A673 (cell line): Measurements from ENCODE around the gene CTIF. TPM values are rescaled to one million over a fixed set of nuclear protein-coding genes. Genes with fewer than 3 reads are reported as not detected.

Source experiments
- BruUV-seq: library from RNA; stranded (reverse); fragments of 400-500 nt; replicated peaks from 2 replicates; lab custom pipeline; 2021; lab: Mats Ljungman, UMichigan
- CTCF ChIA-PET: fragments of 300-600 bp; sonication (Branson Sonifier 250); formaldehyde crosslinking; loops from one replicate; lab custom pipeline; 2022; ENCODE audit warnings: antibody characterized with exemption; lab: Charles Lee
- POLR2A ChIA-PET: fragments of 300-600 bp; sonication (Branson Sonifier 250); formaldehyde crosslinking; loops from one replicate; lab custom pipeline; 2022; ENCODE audit warnings: antibody characterized with exemption; ENCODE audit not compliant: low non-redundant PET; lab: Charles Lee
- DNase-seq: peaks from one replicate; pipeline ENCODE4 v3.0.0-alpha.2; 2015; ENCODE audit warnings: low spot score
- H3K27ac ChIP-seq: fragments of 200-600 bp; sonication (generic); 2 replicates; pipeline ENCODE4 v1.5.1; 2016; ENCODE audit warnings: mixed run types, low read depth, mild to moderate bottlenecking, mixed read lengths, antibody characterized with exemption, low read length; ENCODE audit not compliant: poor library complexity, severe bottlenecking
- H3K27me3 ChIP-seq: fragments of 200-600 bp; sonication (generic); replicated peaks from 2 replicates; pipeline ENCODE4 v1.6.1; 2017; ENCODE audit warnings: mixed run types, low read depth, mild to moderate bottlenecking, mixed read lengths, antibody characterized with exemption, low read length; ENCODE audit not compliant: insufficient read depth, poor library complexity
- H3K36me3 ChIP-seq: fragments of 200-600 bp; sonication (generic); 2 replicates; pipeline ENCODE4 v1.6.1; 2016; ENCODE audit warnings: mixed run types, mild to moderate bottlenecking, mixed read lengths, antibody characterized with exemption, low read length; ENCODE audit not compliant: insufficient read depth, poor library complexity, severe bottlenecking
- H3K4me1 ChIP-seq: fragments of 200-600 bp; sonication (generic); 2 replicates; pipeline ENCODE4 v1.6.1; 2017; ENCODE audit warnings: mixed run types, mild to moderate bottlenecking, mixed read lengths, antibody characterized with exemption, low read length; ENCODE audit not compliant: insufficient read depth, poor library complexity, severe bottlenecking
- H3K4me3 ChIP-seq: fragments of 200-600 bp; sonication (generic); 2 replicates; pipeline ENCODE4 v1.5.1; 2016; ENCODE audit warnings: low read depth, mixed run types, mild to moderate bottlenecking, mixed read lengths, low read length; ENCODE audit not compliant: poor library complexity, severe bottlenecking
- H3K9me3 ChIP-seq: fragments of 200-600 bp; sonication (generic); 2 replicates; pipeline ENCODE4 v1.6.1; 2016; ENCODE audit warnings: mixed run types, low read depth, mild to moderate bottlenecking, mixed read lengths, antibody characterized with exemption, low read length; ENCODE audit not compliant: poor library complexity, severe bottlenecking
- EZH2 ChIP-seq: fragments of 200-600 bp; sonication (generic); IDR thresholded peaks from 2 replicates; pipeline ENCODE4 v1.6.1; 2017; ENCODE audit warnings: borderline replicate concordance, low read depth, mild to moderate bottlenecking, mixed read lengths, antibody characterized with exemption, low read length; ENCODE audit not compliant: poor library complexity, severe bottlenecking
- intact Hi-C: fragments of 100-400 bp; cut with micrococcal nuclease; formaldehyde crosslinking; loops from one replicate; pipeline ENCODE4 v1.10.0; 2022; ENCODE audit not compliant: unreplicated experiment
- total RNA-seq: library from RNA; stranded (reverse); gene quantifications from 2 replicates; pipeline ENCODE4 v1.2.3, GENCODE V29; 2021
- TF ChIP-seq, protein P1 (sequence below): fragments of 300-800, 200-600 bp; sonication (generic); conservative IDR thresholded peaks from 2 replicates; pipeline ENCODE4 v1.5.1; 2017; ENCODE audit warnings: low read depth, mild to moderate bottlenecking, antibody characterized with exemption, low read length, moderate library complexity, mixed read lengths

CTIF gene
- total RNA-seq, 1 experiment from 2014 or later = 23.5 TPM

DNA sequence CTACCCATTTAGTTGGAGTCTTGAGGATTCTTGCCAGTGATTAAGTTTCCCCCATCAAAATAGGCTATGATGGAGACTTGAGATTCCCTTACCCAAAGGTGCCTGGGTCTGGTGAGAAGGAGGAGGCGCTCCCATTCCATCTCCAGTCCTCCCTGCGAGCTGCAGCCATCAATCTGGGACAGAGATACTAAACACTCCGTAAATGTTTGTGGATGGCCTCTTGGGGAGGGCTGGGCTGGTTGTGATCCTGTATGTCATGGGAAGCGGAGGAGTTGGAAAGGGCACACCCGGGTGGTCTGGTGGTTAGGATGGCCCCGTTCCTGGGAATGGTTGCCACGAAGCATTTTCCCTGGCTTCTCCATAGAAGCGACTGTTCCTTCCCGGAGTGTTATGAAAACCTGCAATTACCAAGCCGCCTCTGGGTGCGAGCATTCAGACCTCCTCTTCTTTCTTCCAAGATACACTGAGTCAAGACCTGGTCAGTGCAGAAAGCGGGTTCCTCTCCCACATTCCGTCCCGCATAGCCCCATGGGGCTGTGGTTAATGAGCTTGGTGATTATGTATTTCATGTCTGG is 196.9 kb downstream of the CTIF start:
- intact Hi-C loops = no loop called here
- ChIA-PET POLR2A (no interaction called here), CTCF (no interaction called here)
- H3K4me3 ChIP-seq = no peak overlapping the region
- H3K4me1 ChIP-seq = peaks cover 16% of the 10 kb centered on the region
- BruUV-seq = no TSS peak
- no peaks in the 10 kb centered on the region for H3K9me3 ChIP-seq
- no peaks in the 10 kb centered on the region for H3K27me3 ChIP-seq
- no peak overlapping the region for H3K27ac ChIP-seq
- H3K36me3 ChIP-seq = no peaks in the 10 kb centered on the region
- TF ChIP-seq, protein P1, sequence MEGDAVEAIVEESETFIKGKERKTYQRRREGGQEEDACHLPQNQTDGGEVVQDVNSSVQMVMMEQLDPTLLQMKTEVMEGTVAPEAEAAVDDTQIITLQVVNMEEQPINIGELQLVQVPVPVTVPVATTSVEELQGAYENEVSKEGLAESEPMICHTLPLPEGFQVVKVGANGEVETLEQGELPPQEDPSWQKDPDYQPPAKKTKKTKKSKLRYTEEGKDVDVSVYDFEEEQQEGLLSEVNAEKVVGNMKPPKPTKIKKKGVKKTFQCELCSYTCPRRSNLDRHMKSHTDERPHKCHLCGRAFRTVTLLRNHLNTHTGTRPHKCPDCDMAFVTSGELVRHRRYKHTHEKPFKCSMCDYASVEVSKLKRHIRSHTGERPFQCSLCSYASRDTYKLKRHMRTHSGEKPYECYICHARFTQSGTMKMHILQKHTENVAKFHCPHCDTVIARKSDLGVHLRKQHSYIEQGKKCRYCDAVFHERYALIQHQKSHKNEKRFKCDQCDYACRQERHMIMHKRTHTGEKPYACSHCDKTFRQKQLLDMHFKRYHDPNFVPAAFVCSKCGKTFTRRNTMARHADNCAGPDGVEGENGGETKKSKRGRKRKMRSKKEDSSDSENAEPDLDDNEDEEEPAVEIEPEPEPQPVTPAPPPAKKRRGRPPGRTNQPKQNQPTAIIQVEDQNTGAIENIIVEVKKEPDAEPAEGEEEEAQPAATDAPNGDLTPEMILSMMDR = no peak
- no peak for TF ChIP-seq EZH2
- no peak for DNase-seq

DNA sequence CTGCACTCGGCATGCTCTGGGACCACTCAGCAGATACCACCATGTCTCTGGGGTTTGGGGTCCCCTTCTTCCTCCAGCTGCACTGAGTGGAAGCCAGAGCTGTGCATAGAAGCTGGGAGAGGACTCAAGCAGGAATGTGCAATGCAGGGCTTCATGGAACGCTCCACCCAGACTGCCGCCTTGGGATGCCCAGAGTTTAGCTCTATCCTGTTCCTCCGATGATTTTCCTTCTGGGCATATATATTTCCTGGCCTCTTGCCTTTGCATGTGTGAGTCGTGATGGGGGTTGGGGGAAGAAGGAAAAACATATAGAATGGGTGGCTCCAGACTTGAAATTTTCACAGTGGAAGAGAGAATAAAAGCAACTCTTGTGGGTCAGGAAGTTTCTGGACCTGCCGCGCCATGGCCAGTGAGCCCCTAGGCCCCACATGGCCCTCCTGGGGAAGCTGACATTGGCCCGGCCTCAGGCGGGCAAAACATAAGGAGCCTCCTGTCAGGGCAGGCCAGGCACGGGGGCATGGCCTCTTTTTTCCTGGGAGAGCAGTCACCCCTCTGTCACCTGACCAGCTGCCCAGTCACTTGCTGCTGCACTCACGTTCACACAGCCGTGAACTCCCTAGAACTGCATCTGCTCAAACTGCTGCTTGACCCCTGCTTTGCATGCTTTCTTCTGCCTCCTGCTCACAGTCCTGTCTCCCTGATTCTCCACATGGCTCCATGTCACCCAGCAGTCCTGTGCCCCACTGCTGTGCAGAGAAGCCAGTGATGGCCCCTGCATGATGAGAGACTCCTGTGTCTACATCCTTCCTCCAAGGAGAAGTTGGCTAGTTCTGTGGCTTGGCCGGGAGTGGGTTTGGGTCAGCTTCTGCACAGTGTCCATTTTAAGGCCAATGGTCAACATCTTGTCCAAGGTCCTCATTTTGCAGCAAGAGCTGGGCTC is 197.8 kb downstream of the CTIF start:
- ChIA-PET POLR2A (no interaction called here), CTCF (no interaction called here)
- intact Hi-C loops = no loop called here
- no peak overlapping the region for H3K27ac ChIP-seq
- H3K27me3 ChIP-seq = no peaks in the 10 kb centered on the region
- TF ChIP-seq, protein P1 = no peak
- no peak for TF ChIP-seq EZH2
- no peaks in the 10 kb centered on the region for H3K36me3 ChIP-seq
- peaks cover 16% of the 10 kb centered on the region for H3K4me1 ChIP-seq
- no peaks in the 10 kb centered on the region for H3K9me3 ChIP-seq
- DNase-seq = no peak
- H3K4me3 ChIP-seq = no peak overlapping the region
- no TSS peak for BruUV-seq

DNA sequence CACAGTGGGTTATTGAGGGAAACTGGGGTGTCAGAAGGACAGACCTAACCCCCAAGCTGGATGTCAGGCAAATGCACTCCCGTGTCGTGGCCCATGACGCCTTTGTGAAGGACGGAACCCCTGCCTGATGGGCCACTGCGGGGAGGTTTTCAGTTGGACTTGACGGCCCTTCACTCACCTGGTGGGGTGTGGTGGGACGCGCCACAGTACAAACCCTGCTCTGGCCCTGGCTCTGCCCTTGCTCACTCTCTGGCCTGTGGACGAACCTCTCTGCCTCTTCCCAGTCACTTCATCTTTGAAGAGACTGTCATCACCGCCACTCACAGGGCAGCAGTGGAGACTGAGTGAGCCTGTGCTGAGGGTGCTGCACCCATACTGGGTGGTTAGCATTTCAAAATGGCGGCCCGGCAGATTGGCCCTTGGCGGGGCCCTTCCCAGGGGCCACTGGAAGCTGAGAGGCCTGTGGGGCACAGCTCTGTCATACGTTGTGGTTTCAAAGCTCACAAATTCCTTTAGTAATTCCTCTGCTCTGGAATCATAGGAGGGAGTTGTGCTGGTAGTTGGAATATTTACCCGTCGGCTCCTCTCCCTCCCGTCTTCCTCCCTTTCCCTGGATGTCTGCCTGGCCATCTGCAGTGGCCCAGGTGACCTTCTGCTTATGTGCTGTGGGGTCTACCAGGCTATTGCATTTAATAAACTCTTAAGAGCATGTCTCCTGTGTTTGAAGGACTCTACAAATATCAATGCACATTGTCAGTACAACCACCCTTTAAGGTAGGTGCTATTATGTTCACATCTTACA is 200.6 kb downstream of the CTIF start:
- Histone ChIP-seq H3K27ac (no peak overlapping the region), H3K4me3 (no peak overlapping the region), H3K36me3 (no peaks in the 10 kb centered on the region), H3K9me3 (no peaks in the 10 kb centered on the region), H3K27me3 (no peaks in the 10 kb centered on the region), H3K4me1 (no peaks in the 10 kb centered on the region)
- no peak for DNase-seq
- TF ChIP-seq, protein P1 = no peak
- TF ChIP-seq EZH2 = no peak
- intact Hi-C loops = no loop called here
- ChIA-PET POLR2A (no interaction called here), CTCF (no interaction called here)
- no TSS peak for BruUV-seq
